Peyer's patch (tissue), 4 donors: ENCODE results near the gene SMCO1.

ENCODE experiments used
- POLR2A ChIP-seq, 2 donors: fragments of 450-650 bp; IDR thresholded peaks; one replicate each; pipeline ENCODE4 v1.5.1; 2017; ENCODE audit warnings: antibody characterized with exemption in 2 of 2, mild to moderate bottlenecking in 2 of 2, moderate library complexity in 2 of 2
- TF ChIP-seq, protein P1 (sequence below), 6 experiments: fragments of 450-650 bp in 4 of 6; fragments of 200-600 bp in 2 of 6; sonication (generic) in 1 of 6; IDR thresholded peaks; one replicate each; pipeline ENCODE4 v1.5.1; 2017 to 2019; ENCODE audit warnings: antibody characterized with exemption in 6 of 6, mild to moderate bottlenecking in 3 of 6, moderate library complexity in 1 of 6

DNA sequence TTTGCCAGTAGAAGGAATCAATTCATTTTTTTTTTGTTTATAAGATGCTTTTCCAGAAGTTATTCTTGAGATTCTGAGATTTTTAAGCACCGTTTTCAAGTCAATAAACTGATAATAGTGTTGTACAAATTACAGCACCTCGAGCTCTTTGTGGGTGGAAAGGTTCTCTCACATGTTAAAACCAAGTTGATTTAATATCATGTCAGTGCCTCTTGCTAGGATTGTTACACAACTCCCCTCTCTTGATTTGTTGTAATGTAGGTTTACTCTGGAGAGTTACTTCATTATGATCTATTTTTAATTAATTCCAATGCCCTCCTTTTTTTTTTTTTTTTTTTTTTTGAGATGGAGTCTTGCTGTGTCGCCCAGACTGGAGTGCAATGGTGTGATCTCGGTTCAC, 57.1 kb downstream of the SMCO1 start:
- TF ChIP-seq POLR2A (IDR thresholded peaks at IDR 0.05) = no peak
- TF ChIP-seq, protein P1, sequence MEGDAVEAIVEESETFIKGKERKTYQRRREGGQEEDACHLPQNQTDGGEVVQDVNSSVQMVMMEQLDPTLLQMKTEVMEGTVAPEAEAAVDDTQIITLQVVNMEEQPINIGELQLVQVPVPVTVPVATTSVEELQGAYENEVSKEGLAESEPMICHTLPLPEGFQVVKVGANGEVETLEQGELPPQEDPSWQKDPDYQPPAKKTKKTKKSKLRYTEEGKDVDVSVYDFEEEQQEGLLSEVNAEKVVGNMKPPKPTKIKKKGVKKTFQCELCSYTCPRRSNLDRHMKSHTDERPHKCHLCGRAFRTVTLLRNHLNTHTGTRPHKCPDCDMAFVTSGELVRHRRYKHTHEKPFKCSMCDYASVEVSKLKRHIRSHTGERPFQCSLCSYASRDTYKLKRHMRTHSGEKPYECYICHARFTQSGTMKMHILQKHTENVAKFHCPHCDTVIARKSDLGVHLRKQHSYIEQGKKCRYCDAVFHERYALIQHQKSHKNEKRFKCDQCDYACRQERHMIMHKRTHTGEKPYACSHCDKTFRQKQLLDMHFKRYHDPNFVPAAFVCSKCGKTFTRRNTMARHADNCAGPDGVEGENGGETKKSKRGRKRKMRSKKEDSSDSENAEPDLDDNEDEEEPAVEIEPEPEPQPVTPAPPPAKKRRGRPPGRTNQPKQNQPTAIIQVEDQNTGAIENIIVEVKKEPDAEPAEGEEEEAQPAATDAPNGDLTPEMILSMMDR (IDR thresholded peaks at IDR 0.05) = no peak
